GM18508 (cell line): ENCODE data around the gene SPACA6.
"Not testable (repeated sequence)": the region's sequence is repeated elsewhere in the genome, so short reads cannot be mapped to it uniquely, and the experiment has no call there.

Source experiments
- ATAC-seq: cut with Tn5 transposase; IDR thresholded peaks from one replicate; pipeline ENCODE4 v1.9.1; 2021; ENCODE audit warnings: moderate number of reproducible peaks; ENCODE audit not compliant: insufficient read depth, unreplicated experiment

The SPACA6 gene

DNA sequence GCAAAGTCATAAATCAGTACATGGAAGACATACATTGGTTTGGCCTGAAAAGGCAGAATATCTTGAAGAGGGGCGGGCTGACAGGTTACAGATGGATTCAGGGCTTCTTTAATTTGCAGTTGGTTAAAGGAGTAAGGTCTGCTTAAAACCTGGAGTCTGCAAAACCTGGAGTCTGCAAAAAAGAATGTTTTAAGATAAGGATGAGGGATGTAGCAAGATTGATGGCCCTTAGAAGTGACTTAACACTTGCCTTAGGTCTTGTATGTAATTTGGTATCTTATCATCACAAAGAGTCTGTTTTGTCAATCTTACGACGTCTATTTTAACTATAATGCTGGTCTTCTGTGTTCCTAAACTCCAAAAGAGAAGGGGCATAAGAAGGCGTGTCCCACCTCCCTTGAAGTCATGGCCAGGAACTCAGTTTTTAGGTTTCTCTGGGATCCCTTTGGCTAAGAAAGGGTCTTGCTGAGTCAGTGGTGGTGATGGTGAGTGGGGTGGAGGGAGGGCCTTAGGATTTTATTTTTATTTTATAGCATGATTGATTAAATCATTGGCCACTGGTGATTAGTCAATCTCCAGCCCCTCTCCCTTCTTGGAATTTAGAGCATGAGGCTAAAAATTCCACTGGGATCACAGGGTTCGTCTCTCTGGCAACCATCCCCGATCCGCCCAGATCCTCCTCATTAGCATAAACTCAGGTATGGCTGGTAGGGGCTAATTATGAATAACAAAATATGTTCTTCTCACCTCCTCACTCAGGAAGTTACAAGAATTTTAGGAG lies 40.8 kb downstream of the SPACA6 start:
- ATAC-seq = no peak

GRCh38 chr19:51735759-51736449 lies 42.8 kb downstream of the SPACA6 start:
- ATAC-seq = no peak

GRCh38 chr19:51737389-51737788 lies 44.3 kb downstream of the SPACA6 start:
- ATAC-seq = no peak

- no peak for ATAC-seq
These were observed 44.8 kb downstream of the SPACA6 start for GRCh38 chr19:51737924-51738323.

- not testable (repeated sequence) for ATAC-seq
These were observed 45.4 kb downstream of the SPACA6 start for GRCh38 chr19:51738523-51738922.

DNA sequence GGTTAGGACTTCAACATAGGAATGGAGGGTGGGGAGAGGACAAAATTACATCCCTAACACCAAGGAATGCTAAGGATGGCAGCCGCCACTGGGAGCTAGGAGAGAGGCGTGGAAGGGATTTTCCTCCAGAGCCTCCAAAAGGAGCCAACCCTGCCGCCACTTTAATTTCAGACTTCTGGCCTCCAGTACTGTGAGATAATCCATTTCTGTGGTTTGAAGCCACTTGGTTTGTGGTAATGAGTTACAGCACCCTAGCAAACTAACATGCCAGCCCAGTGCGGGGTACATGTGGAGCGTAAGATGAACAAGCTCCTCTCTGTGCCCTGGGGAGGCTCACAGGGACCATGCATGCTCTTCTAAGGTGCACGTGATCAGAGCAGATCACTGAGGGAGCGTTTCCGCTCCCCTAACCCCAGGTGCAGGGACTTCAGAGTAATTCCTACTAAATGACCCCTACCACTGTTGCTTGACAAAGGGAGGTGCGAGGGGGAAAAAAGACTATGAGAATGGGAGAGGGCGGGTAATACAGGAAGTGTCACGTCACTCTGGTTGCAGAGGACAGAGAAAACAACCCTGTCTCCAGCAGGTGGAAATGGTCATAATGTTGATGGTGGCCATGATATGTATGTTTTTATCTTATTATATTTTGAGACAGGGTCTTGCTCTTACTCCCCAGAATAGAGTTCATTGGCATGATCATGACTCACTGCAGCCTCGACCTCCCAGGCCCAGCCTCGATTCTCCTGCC lies 46.5 kb downstream of the SPACA6 start:
- ATAC-seq = no peak

- no peak for ATAC-seq
These were observed 47.2 kb downstream of the SPACA6 start for GRCh38 chr19:51740356-51740755.

GRCh38 chr19:51742789-51743188 lies 49.7 kb downstream of the SPACA6 start:
- no peak for ATAC-seq

- ATAC-seq = no peak
These were observed 50.3 kb downstream of the SPACA6 start for GRCh38 chr19:51743405-51743804.

- ATAC-seq = no peak
These were observed 53.6 kb downstream of the SPACA6 start for GRCh38 chr19:51746731-51747130.

DNA sequence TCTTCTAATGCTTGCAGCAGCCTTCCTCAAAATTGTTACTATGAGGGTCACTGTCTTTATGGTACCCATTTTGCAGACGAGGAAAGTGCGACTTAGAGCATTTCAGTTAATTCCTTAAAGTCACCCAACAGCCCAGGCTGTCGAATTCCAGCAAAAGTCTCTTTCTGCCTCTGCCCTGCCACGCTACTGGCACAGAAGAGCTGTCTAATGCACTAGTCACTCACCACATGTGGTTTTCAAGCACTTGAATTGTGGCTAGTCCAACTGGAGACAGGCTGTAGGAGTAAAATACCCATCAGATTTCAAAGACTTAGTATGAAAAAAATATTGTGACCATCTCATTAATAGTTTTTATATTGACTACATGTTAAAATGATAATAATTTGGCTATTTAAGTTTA lies 56.8 kb downstream of the SPACA6 start:
- ATAC-seq = no peak

DNA sequence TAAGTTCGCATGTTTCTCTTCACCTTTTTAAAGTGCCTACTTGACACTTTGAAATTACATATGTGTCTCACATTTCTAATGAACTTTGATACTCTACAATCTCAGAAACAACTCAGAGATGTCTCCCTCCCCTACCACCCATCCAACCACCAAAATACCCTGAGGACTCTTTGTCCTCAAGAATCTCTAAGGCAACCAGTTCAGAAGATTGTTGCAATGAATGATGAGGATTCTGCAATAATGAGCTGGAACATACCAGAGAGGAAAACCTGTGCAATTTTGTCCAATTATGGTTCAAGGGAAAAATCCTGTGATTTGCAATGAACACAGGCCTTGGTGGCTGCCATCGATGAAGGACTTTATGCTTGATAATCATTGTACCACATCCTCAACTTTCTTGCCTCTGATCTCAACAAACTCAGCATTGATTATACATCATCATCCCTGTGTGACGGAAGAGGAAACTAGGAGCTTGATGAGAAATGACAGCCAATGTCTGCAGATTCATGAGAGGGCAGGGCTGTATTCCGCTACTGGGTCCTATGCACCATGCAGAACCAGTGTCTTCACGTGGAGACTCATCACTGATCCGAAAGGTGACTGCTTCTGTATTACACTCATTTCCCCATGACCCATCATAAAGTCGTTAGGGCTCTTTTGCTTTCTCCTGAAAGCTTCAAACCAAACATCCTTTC lies 57.4 kb downstream of the SPACA6 start:
- no peak for ATAC-seq

DNA sequence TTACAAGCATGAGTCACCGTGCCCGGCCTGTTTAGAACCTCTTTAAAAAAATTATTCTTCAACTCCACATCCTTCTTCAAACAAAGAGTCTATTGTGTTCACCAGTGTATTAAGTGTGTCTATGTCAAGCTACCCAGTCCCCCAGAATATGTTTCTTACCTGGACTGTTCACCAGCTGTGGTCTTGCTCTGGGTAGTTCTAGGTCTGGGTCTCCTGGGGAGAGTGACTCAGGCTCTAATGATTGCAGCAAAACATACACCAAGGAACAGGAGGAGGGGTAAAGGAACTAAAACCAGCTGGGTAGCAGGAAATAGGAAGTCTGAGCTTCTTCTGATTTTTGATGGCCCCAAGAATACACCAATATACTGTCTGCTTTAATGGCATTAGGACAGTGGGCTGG lies 58.5 kb downstream of the SPACA6 start, which contains the start of gene FPR1:
Gene FPR1 (minus strand): TSS at position 224 of the 400 bp plus-strand sequence. CDS start 4,884 bp downstream, outside the sequence.
- ATAC-seq = no peak

GRCh38 chr19:51754109-51754508 lies 61.0 kb downstream of the SPACA6 start:
- no peak for ATAC-seq

- ATAC-seq = no peak
These were observed 61.6 kb downstream of the SPACA6 start for GRCh38 chr19:51754770-51755169.
